Activated CD8-positive, alpha-beta memory T cell treated with anti-CD3 and anti-CD28 coated beads for 4 hours (primary cell): ENCODE results near the gene CCNDBP1.
"Not testable (repeated sequence)": the region's sequence is repeated elsewhere in the genome, so short reads cannot be mapped to it uniquely, and the experiment has no call there.

Source experiments
- DNase-seq, 2 donors: peaks; one replicate each; pipeline ENCODE4 v3.0.0-alpha.2; 2020; ENCODE audit warnings: low read depth in 2 of 2

CCNDBP1 gene

DNA sequence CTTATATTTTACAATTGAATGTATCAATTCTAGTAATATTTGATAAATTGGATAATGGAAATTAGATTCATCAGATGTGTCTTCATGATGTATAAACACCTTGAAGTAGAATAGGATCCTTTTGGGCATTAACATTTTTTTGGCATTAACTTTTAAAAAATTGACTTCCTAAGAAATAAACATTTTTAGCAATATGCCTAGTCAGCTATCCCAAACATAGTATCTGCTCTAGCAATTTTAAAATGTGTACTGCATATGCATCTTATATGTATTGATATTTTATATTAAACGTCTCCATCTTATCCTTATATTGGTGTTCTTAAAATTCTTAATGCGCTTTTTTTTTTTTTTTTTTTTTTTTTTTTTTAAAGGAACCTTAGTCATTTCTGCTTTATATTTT is 8.5 kb downstream of the CCNDBP1 start:
- DNase-seq, result no peak

DNA sequence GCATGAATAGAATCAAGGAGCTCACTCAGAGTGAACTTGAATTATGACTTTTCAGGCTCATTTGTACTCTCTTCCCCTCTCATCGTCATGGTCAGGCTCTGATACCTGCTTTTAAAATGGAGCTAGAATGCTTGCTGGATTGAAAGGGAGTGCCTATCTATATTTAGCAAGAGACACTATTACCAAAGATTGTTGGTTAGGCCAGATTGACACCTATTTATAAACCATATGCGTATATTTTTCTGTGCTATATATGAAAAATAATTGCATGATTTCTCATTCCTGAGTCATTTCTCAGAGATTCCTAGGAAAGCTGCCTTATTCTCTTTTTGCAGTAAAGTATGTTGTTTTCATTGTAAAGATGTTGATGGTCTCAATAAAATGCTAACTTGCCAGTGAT is 9.6 kb downstream of the CCNDBP1 start:
- DNase-seq, result no peak

DNA sequence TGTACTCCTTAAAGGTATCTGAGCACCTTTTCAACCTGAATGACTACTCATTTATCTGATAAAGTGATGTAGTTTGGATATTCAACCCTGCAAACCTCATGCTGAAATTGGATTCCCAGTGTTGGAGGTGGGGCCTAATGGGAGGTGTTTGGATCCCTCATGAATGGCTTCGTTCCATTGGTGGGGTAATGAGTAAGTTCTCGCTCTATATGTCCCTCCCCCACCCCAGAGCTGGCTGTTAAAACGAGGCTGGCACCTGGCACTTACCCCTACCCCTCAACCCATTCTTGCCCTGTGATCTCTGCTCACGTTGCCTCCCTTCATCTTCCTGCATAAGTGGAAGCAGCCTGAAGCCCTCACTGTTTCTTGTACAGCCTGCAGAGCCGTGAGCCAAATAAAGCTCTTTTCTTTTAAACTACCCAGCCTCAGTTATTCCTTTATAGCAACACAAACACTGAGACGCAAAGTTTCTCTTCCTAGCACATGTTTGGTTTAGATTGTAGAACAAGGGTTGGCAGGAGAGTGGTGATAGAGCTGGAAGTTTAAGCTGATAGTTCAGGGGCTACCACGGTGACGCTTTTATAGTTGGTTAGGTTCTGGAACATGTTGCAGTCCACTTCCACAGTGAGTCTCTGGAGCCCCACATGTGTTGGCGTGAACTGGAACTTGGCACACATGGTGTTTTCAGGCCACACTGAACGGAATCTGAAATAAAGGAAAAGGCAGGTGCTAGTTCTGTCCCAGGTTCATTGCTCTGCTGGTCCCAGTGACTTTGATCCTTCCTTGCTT is 11.8 kb downstream of the CCNDBP1 start:
- DNase-seq, result no peak

DNA sequence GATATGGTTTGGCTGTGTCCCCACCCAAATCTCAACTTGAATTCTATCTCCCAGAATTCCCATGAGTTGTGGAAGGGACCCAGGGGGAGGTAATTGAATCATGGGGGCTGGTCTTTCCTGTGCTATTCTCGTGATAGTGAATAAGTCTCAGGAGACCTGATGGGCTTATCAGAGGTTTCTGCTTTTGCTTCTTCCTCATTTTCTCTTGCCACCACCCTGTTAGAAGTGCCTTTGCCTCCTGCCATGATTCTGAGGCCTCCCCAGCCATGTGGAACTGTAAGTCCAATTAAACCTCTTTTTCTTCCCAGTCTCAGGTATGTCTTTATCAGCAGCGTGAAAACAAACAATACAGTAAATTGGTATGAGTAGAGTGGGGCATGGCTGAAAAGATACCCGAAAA is 12.6 kb downstream of the CCNDBP1 start:
- DNase-seq, result not testable (repeated sequence)

DNA sequence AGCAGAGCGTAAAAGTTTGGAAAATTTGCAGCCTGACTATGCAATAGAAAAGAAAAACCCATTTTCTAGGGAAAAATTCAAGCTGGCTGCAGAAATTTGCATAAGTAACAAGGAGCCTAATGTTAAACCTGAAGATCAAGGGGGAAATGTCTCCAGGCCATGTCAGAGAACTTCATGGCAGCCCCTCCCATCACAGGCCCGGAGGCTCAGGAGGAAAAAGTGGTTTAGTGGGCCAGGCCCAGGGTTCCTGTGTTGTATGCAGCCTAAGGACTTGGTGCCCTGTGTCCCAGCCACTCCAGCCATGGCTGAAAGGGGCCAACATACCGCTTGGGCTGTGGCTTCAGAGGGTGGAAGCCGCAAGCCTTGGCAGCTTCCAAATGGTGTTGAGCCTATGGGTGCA is 13.4 kb downstream of the CCNDBP1 start:
- not testable (repeated sequence) for DNase-seq

DNA sequence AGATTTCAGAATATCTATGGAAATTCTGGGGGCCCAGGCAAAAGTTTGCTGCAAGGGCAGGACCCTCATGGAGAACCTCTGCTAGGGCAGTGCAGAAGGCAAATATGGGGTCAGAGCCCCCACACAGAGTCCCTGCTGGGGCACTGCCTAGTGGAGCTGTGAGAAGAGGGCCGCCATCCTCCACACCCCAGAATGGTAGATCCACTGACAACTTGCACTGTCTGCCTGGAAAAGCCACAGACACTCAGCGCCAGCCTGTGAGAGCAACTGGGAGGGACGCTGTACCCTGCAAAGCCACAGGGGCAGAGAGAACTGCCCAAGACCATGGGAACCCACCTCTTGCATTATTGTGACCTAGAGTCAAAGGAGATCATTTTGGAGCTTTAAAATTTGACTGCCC is 13.8 kb downstream of the CCNDBP1 start:
- no peak for DNase-seq

DNA sequence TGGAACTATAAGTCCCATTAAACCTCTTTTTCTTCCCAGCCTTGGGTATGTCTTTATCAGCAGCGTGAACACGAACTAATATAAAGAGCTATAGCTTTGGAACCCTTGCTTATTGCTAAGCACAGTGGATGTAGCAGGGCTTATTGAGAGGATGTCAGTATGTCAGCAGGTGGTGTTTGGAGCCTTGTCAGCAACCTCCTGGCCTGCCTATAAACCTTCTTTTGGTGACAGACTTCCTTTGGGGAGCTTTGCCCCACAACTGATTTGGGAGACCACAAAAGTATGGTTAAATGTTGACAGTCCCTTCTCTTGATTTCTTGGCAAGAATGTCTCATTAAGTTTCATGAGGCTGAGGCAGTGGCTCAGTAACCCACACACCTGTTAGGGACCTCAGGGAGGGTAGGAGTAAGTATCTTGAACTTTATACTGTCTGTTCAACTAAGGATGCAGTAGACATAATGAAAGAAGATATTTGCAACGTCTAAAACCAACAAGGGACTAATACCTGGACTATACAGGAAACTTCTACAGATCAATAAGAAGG is 14.8 kb downstream of the CCNDBP1 start:
- DNase-seq, result no peak

DNA sequence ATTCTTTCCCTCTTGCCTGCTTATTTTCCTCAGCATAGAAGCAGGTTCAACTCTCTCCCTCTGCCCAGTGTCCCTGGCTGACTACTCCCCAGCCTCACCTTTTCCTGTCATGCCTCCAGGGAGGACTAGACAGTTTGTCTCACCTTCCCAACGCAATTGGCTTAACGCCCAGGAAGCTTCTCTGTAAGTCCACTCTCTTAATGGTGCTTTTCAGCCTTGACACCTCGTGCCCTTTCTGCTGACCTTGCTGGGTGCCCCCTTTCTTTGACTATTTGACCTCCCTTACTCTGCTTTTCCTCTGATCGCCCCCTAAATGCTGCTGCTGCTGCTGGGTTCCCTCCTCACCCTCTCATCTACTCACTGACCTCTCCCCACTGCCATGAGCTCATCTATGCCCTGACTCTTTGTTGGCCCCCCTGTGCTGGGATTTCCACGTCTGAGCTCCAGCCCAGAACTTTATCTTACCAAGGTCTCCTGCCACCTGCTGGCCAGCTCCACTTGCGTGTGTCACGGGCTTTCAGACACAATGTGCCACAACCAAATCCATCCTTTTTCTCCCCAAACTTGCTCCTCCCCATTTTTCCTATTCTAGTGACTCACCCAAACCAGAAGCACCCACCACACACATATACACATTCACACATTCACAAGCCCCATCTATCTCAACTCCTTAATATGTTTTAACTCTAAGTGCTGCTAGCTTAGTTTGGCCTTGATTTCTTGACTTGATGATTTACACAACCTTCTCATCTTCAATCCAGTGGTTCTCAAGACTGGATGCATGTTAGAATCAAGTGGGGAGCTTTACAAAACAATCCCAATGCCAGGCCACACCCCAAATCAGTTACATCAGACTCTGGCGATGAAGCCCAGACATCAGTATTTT is 19.1 kb downstream of the CCNDBP1 start:
- no peak for DNase-seq

DNA sequence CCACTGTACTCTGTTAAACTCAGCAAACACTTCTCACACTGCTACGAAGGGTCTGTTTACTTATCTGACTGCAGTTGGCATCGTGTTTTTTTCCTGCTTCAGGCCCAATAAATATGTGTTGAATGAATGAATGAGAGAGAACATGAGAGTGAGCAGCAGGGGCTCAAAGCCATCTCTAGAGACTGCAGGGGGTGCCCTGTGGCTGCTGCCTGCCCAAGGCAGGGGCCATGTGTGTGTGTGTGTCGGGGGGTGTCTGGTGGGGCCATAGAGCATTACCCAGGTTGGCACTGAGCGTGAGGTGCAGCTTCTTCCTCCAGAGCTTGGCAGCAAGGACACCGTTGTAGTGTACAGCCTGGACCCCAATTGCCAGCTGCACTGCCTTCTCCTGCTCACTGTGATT is 20.9 kb downstream of the CCNDBP1 start:
- no peak for DNase-seq

DNA sequence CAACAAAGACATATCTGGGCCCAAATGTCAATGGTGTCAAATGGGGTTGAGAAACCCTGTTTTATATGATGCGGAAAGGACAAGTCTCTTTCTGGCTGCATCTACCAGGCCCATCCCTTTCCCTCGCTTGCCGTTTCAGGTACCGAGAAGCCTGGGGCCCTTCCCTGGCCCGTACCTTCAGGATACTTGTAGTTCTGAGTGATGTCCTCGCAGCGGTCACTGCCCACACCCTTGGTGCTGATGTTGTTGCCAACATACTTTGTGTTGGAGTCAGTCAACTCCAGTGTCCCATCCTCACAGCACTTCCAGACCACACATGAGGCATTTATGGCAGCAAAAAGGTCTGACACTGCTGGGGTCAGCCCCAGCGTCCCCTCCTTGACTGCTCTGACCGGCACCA is 21.8 kb downstream of the CCNDBP1 start:
- no peak for DNase-seq

DNA sequence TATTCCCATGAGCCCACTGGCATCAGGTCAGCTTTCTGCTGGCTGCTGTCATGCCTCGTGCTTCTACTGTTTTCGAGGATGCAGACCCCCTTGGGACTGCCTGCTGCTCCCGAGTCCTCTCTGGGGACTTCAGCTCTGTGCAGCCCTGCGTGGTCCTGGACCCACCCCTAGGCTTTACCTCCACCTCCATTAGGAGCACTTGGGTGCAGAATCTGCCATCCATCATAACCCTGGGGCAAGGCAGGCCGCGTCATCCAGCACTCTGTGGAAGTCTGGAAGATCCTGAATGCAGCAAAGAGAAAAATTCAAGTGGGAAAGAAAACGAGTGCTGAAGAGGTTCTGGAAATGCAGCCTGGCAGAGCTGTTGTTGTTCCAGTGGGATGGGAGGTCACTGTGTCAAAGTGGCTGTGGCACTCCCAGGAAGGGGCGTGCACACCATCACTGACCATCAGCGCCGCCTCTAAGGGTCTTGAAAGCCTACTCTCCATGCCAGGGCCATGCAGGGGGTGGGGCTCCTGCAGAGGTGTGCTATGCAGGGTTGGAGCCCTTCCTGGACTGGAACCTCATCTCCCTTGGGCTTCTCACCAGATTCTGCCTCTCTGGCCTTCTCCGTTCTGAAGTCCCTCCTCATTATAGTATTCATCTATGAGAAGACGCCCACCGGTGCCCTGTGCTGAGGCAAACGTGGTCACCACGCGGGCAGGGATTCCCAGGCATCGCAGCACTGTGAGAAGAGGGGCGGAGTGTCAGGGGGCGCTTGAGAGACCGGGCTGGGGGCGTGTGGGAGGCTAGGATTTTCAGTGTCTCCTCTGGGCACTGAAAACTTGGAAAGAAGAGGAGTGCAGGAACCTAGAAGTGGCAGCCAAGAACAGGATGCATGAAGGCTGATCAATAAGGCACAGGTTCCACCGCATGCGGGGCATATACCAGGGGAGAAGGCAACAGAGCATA is 23.1 kb downstream of the CCNDBP1 start:
- no peak for DNase-seq

DNA sequence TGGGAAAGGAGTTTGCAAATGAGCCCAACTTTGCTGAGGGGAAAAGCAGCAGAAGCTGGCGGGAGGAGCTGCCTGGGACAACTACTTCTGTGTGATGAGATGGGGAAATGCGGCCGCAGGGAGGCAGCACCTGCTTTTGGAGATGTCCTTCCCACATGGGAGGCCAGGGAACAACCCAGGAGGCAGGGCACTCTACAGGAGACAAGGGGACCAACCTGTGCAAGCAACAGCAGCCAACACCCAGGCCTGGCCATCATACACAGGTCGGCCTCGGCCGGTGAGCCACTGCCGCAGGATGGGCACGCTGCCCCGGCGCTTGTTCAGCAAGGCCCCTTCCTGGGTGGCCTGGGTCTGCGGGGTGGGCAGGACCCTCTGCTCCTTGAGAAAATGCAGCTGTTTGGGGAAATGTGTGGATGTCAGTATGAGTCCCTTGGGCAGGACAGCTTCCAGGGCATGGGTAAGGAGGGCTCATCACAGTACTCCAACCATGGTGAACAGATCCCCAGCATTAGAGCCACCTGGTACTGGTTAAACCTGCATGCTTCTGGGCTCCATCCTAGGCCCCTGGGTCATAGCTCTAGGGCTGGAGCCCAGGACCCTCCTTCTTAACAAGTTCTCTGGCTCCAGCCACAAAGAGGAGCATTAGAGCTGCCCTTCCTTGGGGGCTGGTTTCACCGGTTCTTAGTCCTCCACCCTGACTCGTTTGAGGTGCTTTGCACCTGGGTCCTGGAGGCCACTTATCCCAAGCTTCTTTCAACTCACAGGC is 24.0 kb downstream of the CCNDBP1 start:
- DNase-seq, result no peak

DNA sequence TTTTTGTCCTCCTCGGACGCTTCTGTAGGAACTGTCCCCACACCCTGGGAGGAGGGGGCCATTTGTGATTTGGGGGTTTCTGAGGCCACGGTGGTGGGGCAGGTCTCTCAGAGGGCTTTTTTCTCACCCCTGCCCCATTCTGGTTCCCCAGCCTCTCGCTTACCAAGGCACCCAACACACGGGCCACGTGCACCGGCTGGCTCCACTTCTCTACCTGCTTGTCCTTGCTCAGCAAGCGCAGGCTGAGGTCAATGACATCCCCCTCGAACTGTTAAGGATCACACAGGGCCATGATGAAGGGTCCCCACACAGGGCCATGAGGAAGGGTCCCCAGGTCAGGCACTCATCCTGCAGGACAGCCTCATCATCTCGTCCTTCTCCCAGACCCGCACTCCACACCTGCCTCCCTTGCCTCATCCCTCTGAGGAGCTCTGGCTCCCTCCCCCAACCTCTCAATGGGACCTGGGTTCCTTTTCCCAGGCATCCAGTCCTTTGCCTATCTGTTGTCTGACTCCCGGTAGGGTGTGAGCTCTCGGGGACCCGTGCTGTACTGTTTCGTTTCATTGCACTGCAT is 25.1 kb downstream of the CCNDBP1 start:
- DNase-seq, result no peak

DNA sequence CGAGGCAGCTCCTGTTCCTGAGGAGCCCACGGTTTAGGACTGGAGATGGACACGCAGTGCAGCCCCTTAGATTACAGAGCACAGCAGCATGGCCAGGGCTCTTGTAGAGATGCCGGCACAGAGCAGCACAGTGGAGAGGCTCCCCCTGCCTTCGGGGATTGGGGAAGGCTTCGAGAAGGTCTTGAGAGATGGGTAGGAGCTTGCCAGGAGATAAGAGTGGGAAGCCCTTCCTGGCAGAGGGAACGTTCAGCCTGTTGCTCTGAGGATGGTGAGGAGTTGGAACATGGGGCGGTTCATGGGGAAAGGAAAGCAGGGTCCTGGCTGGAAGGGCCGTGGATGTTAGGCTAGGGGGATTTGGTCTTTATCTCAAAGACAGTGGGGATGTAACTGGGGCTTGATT is 25.6 kb downstream of the CCNDBP1 start:
- no peak for DNase-seq

DNA sequence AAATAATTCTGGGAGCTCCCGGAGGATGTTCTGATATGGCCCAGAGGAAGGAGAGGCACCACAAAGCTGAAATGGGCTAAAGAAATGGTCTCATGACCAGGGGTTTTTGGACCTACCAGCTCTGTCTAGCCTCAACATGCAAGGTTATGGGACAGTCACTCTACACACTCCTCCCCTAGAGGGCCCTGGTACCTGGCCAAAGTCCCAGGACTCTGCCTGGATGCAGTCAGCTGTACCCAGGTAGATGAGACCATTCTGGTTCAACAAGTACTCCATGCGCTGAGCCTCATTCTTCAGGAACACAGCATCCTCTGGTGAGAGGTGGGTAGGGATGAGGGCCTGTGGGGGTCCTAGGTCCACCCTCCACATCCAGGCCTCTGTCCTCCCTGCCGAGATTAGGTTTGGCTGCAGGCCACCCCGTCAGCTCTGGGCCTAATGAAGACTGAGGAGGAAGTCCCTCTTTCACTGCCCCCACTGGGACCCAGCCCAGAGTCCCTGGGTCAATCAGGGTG is 26.1 kb downstream of the CCNDBP1 start:
- DNase-seq, result no peak

DNA sequence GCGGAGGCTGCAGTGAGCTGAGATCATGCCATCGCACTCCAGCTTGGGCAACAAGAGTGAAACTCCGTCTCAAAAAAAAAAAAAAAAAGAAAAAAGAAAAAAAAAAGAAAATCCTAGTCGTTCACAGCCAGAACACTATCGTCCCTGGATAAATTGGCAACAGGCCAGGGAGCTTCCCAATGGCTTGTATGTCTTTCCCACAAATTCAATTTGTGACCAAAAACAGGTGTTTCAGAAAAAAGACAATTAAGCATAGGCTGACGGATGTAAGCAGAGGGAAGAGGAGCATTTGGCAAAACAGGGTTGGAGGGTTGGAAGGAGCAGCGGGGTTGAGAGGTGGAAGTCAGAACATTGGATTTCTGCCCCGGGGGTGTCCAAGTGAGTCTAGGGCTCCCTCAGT is 27.1 kb downstream of the CCNDBP1 start:
- DNase-seq, result no peak

DNA sequence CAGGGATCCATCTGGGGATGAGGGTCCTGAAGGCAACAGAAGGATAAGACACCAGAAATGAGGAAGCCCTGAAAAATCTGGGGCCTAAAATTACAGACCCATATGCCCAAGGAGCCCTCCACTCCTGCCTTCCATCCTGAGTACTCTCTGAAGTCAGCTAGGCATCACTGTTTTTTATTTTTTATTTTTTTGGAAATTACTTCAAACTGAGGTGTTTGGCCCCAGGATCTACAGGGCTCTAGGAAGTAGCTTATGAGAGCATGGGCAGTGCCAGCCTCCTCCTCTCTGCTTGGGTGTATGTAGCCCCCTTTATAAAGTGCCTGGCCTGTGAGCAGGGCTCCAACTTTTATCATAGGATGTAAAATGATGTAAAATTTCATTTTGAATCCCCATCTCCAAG is 27.7 kb downstream of the CCNDBP1 start:
- DNase-seq, result no peak

DNA sequence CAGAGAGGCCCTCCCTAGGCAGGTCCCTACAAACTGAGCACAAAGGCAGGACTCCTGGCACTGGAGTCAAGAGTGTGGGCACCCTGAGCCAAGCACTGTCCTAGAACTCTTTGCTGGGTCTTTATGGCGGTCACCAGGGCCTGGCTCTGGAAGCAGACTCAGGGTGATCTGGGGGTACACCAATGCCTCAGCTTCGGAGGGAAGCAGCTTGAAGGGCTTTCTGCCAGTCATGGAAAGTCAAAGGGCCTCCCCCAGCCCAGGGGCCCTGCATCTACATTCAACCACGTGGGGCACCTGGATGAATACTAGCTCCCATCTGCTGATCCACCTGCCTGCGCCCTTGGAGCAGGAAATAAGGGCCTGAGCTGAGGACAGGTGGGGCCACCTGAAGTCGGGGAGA is 28.3 kb downstream of the CCNDBP1 start:
- DNase-seq, result no peak

DNA sequence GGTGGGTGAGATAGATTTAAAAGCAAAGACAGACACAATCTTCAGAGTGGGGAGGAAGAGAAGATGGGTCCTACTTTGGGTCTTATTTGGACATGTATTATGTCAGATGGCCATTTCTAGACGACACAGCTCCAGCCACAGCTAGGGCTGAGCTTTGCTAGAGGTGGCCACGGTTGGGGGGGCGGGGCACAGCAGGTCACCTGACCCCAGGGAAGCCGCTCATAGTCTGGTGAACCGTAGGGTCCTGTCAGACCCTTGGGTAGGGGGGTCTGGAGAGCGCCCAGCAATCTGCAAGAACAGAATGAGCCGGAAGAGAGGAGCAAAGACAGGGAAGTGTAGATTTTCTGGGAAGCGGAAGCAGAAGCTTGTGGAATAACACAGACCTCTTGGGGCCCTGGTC is 29.0 kb downstream of the CCNDBP1 start:
- no peak for DNase-seq

DNA sequence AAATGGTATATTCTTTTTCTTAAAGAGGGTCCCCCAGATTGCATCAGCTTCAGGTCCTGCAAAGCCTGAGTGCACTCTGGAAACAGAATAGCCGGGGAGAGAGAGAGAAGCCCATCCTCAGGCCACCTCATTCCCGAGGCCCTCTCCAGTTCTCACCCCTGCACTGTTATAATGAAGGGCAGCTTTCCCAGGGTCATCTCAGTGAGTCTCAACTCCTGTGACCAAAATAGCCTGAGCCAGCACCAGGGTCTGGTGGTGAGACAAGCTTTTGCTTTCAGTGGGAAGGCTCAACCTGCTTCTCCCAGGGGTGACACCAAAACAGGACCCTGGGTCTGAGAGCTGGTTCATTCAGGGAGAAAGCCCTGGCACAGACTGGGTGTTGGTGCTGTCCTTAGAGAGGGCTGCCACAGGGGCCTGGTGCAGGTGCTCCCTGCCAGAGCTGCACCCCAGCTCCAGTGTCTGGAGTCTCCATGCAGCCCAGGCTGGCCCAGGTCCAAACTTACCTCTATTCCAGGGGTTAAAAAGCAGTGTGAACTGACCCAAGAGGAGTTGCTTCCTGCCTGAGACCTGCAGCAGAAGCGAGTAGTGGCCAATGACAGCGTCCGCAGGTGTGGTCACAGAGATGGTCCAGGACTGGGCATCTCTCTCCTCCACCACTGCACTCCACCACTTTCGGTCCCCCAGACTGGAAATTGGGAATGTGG is 29.5 kb downstream of the CCNDBP1 start:
- no peak for DNase-seq
